HG02938 (cell line): ENCODE data around the gene FOXP2.
"Not testable (repeated sequence)": the region's sequence is repeated elsewhere in the genome, so short reads cannot be mapped to it uniquely, and the experiment has no call there.

Source experiments
- ATAC-seq: cut with Tn5 transposase; IDR thresholded peaks from one replicate; pipeline ENCODE4 v1.9.1; 2021; ENCODE audit warnings: mild to moderate bottlenecking, moderate library complexity; ENCODE audit not compliant: unreplicated experiment

Gene FOXP2

DNA sequence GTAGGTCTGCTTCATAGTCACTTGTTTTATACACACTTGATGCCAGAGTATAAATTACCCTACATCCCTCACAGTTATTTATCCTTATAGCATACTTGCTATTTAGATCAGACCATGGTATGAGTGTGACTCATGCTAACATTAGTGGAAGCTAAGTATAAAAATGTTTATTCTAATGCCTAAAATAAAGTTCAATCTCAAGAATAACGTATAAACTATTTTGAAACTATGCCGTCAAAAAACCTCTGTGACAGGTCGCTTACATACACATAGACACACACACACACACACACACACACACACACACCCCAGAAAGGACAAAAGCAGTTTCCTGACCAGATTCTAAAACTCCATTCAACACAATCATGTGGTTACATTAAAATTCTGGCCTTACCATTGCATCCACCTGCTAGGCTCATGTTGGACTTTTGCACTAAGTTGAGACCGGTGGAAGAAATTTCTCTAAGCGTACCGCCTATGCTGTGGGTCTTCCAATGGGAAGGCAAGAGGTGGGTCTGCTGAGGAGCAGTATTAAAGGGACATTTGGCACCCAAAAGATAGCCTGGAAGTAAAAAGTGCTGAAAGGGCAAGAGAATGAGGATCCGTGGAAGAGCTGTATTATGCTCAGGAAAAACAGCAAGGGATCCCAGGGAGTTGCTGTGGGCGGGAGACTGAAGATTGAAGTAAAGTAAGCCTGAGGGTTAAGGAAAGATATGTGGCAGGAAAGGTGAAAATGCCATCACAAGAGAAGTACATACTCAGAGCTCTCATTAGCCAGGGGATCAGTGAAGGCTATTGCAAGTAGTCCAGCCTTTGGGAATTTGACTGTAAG lies 5.0 kb downstream of the FOXP2 start:
- ATAC-seq, result no peak

DNA sequence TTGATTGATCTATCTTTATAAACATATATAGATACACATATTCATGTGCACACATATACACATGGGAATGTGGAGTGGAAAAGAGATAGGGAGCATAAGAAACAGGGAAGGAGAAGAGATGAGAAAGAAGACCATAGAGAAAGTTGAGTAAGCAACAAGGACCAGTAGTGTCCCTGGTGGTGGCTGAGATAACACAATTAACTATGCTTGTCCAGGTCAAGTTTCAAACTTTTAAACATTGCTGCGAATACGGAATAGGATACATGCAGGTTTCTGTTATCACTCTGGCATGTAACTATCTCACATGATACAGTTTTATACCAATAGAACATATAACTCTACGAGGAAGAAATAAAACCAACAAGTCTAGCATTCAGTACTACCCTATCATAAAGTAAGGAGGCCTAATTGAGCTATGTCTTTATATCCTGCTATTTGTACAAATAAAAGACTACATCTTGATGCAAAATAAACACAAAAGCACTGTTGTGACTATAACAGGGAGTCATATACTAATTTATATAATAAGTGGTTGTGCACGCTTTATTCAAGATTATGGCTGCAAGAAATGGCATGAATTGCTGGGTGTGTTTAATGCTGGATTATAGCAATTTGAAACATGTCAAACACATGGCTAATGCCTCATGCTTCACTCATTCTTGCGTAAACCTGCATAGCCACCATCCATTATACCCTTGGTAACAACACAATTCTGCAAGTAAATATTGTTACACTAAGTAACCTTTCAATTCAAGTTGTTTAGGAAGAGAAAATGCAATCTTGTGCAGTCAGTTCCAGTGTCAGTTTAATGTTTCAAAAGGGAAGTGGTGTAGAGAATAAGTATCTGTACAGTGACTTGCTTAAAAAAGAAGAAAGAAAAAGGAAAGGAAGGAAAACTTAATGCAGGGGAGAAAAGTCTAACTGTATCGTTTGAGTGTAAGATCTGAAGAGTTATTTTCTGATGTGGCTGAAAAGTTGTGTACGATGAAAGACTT lies 8.2 kb downstream of the FOXP2 start:
- no peak for ATAC-seq

DNA sequence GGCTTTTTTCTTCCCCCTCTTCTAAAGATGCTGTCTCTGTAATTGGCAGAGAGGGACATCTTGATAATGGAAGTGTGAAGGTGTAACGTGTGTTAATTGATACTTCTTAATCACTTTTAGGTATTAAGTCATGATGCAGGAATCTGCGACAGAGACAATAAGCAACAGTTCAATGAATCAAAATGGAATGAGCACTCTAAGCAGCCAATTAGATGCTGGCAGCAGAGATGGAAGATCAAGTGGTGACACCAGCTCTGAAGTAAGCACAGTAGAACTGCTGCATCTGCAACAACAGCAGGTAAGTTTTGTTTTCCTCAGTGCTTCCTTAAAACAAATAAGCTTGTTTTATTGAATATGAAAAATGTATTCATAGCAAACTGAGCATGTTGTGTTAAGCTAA lies 11.8 kb downstream of the FOXP2 start:
- no peak for ATAC-seq

DNA sequence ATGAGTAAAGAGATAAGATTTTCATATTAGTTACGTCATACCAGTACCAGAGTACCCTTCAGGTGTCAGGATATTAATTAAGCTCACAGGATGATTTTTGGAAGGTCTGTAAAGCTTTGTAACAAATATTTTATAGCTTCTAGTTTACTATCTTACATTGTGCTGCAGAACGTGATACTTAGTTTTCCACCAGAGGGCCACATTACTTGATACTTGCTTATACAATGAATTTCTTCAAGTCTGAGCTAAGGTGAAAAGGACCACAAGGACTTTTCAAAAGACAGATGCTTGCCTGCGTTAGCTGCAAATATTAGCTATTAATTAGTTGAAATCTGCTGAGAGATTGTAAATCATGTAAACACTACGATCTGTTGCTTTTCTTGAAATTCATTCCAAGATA lies 12.2 kb downstream of the FOXP2 start:
- ATAC-seq, result no peak

DNA sequence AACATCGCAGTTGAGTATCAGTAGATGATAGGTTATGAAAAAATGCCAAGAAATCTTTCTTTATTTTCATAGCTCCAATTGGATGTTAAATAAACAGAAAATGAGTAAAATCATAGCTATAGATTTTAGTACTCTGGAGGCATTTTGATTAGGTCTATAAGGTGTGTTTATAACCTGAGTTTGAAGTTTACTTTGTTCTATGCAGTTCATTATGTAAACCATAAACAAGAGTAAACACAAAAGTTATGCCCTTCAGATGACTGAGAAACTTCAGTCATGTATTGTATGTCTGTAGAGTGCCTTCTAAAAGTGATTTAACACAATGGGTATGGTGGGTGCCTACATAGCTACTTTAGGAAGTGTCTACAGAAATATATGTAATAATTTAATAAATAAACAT lies 13.6 kb downstream of the FOXP2 start:
- ATAC-seq, result no peak

DNA sequence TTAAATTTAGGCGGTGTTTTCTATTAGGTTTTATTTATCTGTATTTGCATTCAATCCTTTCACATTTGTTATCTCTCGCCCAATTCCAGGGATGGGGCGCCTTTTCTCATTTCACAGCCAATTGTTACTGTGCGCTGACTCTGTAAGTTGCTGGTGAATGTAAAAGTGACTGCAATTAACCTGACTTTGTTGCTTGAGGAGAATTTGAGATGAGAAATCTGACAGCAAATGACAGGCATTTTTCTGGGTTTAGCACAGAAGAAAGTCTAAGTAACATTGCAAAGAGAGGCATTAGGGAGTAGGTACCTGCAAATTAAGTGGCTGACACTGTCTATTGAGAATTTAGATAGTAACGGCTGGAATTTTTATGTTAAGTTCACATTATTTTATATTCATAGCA lies 16.6 kb downstream of the FOXP2 start:
- no peak for ATAC-seq

DNA sequence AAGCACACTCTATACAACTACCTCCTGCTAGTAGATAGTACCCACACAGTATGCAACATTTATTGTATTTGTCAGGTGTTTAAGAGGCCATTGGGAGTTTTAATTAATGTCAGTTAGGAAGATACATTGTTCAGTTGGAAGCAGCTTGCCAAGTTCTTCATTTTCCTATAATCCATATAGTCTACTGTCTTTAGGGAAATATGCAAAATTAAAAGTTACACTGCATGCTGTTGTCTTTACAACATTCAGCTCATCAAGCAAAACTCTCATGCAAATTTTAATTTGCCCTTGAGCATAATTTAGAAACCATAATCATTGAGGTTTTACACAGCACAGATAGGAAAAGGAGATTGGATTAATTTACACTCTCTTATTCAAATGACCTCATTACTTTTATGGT lies 17.4 kb downstream of the FOXP2 start:
- ATAC-seq, result no peak

DNA sequence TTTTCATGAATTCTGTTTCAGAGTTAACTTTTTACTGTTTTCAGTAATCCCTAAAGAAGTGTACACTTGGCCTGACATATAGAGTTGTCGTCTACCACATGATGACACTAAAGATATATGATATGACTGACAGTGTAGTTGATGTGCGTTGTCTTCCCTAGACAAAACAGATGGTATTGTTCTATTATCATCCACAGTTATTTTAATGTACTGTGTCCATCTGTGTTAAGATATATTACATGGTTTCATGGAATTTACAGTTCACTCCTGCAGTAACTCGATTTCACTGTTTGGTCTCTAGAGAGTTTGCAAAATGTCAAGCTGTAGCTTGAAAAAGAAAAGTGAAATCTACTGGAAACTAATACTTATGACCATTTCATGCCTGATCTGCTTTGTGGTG lies 18.1 kb downstream of the FOXP2 start:
- ATAC-seq, result no peak

DNA sequence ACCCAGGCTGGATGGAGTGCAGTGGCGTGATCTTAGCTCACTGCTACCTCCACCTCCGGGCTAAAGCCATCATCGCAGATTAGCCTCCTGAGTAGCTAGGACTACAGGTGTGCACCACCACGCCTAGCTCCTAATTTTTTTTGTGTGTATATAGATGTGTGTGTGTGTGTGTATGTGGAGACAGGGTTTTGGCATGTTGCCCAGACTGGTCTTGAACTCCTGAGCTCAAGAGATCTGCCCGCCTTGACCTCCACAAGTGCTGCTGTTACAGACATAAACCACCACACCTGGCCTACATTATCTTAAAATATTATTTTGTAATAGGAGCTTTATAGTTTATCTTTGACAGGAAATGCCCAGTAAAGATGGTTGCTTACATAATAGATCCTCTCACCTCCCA lies 25.0 kb downstream of the FOXP2 start:
- no peak for ATAC-seq

DNA sequence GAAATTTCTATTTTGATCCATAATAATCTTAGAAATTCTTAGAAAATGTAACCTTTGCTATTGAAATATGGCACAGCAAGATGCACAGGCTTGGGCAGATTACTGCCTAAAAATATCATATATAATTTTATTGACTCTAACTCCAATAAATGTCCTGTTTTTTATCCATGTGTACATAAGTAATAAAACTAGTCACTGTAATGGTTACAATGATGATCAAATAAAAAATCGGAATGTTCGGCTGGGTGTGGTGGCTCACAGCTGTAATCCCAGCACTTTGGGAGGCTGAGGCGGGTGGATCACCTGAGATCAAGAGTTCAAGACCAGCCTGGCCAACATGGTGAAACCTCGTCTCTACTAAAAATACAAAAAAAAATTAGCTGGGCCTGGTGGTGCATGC lies 26.3 kb downstream of the FOXP2 start:
- not testable (repeated sequence) for ATAC-seq

DNA sequence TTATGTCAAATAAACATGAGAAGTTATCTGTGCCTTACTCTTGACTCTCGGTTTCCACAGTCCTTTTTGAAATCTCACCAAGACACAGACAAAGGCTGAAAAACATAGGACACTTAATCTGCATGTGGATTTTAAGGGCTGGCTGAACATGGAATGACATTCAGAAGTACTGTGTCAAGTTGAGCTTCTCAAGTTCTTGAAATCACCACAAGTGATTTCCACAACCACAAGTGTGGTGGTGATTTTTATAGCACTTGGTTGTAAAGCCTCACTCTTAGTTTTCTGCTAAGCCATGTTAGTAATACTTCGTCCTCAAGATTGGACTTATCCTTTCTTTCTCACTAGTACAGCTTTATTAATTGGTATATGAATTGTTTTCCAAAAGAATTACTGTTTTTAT lies 29.6 kb downstream of the FOXP2 start:
- no peak for ATAC-seq

DNA sequence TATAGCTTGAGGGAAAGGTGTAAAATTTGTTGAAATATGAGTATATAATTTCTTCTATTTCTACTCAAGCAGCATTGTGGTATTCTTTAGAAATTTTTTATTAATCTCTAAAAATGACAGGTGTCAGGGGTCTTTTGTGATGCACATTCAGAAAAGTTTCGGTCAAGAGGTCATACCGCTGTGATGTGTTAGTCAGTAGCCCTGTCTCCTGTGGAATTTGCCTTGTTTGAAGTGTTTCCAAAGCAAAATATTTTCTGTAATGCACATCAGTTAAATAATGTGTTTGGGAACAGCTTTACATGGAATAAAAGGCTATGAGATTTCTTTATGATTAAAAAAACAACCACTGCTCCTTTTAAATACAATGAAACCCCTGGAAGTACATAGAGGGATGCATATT lies 35.8 kb downstream of the FOXP2 start:
- ATAC-seq, result no peak

DNA sequence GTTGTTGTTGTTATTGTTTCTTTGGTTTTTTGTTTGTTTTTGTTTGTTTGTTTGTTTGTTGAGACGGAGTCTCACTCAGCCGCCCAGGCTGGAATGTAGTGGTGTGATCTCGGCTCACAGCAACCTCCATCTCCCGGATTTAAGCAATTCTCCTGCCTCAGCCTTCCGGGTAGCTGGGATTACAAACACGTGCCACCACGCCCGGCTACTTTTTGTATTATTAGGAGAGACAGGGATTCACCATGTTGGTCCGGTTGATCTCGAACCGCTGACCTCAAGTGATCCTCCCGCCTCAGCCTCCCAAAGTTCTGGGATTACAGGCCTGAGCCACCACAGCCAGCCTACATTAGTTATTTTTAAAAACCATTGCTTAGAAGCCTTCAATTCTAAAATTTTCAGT lies 45.0 kb downstream of the FOXP2 start:
- ATAC-seq, result no peak

DNA sequence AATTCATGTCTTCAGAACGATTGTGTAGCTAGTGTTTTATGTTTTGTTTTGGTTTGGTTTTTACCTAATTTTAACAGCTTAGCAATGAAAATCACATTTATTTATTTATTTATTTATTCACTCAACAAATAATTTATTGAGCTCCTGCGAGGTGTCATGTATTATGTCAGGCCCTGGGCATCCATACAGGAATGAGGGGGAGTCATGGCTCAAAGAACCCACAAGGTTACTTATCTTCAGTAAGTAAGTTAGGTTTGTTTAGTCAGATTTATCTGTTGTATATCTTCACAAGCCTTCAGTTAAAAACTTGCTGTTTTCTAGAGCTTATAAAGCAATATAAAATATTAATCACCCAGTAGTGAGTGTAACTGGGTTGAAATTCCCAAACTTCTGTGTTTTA lies 45.4 kb downstream of the FOXP2 start:
- ATAC-seq, result no peak

DNA sequence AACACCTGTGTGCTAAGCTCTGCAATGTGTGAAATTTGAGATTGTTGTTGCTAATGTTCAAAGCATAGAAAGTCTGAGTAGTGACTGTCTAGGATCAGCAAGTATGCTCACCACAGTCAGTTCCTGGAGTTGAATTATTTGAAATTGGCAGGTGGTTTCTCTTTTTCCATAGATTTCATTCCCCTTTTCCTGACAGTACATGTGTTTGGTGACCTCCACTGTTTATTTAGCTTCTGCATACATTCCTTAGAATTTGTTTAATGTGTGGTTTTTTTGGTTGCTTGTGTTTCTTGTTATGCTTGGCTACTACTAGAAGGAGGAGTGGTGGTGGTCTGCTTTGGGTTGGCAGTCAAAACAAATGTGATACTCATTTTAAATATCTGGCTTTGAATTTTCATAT lies 52.3 kb downstream of the FOXP2 start:
- ATAC-seq, result no peak

DNA sequence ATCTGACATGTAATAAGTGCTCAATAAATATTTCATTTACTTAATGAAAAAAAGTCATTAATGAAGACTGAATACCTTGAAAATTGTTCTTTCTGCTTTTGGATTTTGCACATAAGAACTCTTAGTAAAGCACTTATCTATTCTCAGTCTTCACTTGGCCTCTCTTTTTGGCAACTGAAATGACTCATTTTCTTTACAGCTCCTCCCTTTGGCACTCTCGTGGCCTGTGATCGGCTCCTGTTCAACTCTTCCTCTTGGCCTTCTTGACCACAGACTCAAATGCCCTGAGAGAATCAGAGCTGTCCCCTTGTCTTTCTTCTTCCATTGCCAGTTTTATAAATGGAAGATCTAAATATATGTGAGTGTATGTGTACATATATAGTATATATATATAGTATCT lies 54.2 kb downstream of the FOXP2 start:
- no peak for ATAC-seq

DNA sequence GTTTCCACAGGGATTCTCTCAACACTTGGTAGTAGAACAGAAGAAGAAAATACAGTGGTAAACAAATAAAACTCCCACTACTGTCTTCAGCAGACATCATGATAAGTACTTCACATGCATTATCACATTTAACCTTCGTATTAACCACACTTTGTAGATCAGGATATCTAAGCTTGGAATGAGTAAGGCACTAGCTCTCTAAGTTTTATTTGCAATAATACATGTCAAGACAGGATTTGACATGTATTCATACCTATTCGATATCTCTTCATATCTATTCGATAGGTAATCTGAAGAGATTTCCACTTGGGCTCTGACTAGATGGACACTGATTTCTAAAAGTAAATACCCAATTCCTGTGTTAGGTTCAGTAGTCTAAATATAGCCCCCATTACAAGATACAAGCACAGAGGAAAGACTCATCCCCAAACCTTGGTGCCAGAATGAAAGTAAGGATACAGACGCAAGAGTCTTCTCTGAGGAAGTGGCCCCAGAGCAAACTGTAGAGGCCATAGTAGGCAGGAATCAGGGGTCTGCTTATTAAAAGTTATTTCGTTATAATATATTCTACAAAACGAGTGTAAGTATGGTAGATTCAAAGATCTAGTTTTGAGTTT lies 58.4 kb downstream of the FOXP2 start:
- ATAC-seq, result no peak

DNA sequence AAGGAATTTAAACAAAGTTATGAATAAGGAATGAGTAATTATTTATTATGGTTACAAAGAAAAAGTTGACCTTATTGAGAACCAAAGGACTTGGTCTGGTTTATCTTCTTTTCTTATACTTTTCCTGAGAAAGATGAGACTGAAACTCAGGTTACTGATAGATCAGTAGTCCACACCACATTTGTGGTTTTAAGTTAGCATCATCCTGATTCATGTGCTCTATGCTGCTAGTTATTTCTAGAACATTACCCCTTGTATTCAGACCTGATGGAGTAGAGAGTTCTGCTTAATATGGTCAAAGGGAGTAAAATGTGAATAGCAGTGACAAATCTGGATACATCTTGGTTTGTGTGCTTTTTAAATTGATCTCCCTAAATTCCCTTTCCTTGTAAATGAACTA lies 63.8 kb downstream of the FOXP2 start:
- no peak for ATAC-seq

DNA sequence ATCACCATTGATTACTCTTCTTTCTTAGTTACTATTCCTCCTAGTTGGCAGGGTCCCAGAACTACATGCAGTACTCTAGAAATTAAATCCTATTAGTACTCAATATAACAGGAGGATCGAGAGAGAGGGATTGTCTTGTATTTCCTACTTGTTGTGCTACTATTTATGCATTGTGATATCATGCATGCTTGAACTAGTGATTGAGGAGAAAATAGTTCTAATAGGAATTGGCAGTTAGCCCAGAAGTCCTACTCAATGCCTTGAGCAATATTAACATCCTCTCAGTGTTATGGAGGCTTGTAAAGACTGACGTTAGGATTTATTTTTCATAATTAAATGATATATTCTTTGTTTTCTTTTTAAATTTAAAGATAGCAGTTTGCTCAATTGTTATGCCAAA lies 67.4 kb downstream of the FOXP2 start:
- ATAC-seq, result no peak

DNA sequence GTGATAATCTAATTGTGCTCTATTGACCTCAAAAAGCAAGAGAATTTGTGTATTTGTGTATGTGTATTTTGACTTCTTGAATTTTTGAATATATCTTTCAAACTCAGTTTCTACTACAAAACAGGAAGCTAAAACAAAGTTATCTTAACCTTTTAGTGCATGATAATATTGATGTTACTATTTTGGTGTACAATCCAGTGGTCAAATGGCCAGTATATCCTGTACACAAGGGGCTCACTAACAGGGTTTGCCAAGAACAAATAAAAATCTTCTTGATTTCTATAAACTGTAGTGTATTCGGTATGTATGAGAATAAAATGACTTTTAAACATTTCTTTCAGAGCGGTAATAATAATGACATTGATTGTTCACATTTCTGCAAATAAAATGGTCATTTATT lies 69.6 kb downstream of the FOXP2 start:
- ATAC-seq, result no peak

DNA sequence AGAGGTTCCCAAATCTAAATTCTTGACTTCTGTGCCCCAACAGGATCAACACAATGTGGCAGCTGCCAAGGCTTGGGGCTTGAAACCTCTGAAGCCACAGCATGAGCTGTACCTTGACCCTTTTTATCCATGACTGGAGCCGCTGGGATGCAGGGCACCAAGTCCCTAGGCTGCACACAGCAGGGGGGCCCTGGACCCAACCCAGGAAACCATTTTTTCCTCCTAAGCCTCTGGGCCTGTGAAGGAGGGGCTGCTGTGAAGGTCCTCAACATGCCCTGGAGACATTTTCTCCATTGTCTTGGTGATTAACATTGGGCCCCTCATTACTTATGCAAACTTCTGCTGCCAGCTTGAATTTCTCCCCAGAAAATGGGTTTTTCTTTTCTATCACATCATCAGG lies 72.6 kb downstream of the FOXP2 start:
- no peak for ATAC-seq

DNA sequence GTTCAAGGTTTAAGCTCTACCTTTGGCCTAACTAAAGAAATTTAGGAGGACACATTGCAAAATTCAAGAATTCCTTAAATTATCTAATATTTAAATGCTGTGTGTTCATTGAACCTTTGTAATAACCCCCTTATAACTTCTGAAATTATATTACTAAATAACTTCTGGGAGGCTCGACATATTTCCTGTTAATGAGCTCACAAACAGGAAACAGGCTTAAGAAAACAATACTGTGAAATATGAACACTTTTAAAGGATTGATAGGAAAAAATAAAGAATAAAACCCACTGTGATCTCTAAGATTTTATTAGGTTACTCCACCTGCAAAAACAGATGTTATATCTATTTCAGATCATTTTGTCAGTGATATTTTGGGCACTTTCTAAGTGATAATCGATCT lies 74.1 kb downstream of the FOXP2 start:
- no peak for ATAC-seq
